OCI-LY1 (cell line): ENCODE data around the gene FARP1.

ENCODE experiments used
- EZH2 ChIP-seq: fragments of 200-600 bp; sonication (generic), shearing (Covaris generic); IDR thresholded peaks from 2 replicates; pipeline ENCODE4 v1.8.0; 2017; ENCODE audit warnings: borderline replicate concordance, mixed run types, mild to moderate bottlenecking, antibody characterized with exemption, low read length, moderate library complexity, mixed read lengths
- TF ChIP-seq, protein P1 (sequence below): fragments of 200-600 bp; sonication (generic), shearing (Covaris generic); IDR thresholded peaks from 2 replicates; pipeline ENCODE4 v1.5.1; 2017; ENCODE audit warnings: mild to moderate bottlenecking, antibody characterized with exemption, low read length, moderate library complexity, mixed read lengths

DNA sequence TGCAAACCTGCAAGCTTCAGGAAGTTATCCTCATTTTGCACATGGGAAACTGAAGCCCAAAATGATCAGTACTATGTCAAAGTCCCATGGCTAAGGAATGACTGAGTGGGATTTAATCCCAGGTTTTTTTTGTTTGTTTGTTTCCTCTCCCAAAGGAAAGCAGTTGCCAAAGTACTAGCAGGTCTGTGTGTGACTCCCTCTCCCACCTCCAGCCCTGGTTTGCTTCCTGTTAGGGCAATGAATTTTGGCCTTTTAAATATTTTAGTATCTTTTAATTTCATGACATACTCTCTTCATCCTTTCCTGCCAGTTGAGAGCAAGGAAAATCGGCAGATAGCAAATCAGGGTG lies 168.3 kb downstream of the FARP1 start:
- TF ChIP-seq, protein P1, sequence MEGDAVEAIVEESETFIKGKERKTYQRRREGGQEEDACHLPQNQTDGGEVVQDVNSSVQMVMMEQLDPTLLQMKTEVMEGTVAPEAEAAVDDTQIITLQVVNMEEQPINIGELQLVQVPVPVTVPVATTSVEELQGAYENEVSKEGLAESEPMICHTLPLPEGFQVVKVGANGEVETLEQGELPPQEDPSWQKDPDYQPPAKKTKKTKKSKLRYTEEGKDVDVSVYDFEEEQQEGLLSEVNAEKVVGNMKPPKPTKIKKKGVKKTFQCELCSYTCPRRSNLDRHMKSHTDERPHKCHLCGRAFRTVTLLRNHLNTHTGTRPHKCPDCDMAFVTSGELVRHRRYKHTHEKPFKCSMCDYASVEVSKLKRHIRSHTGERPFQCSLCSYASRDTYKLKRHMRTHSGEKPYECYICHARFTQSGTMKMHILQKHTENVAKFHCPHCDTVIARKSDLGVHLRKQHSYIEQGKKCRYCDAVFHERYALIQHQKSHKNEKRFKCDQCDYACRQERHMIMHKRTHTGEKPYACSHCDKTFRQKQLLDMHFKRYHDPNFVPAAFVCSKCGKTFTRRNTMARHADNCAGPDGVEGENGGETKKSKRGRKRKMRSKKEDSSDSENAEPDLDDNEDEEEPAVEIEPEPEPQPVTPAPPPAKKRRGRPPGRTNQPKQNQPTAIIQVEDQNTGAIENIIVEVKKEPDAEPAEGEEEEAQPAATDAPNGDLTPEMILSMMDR = no peak
- no peak for TF ChIP-seq EZH2
